ENCODE data around the gene LRP1.

LRP1 gene

GRCh38 chr12:57127726-57128518 lies at the start of gene LRP1:
LRP1 (plus strand) TSS chr12:57128483; CDS start chr12:57128965, 482 bp downstream.
- DNase-seq (ENCODE audit: extremely low read depth in 1 of 2, low read depth in 1 of 2) = peak in 1 of 2 donors; percentile 39

- DNase-seq (ENCODE audit: extremely low read depth in 1 of 2, low read depth in 1 of 2) = peak; percentile 89 to 96
Observed at GRCh38 chr12:57078519-57079404, 49.5 kb upstream of the LRP1 start, which contains the start of gene NEMP1. NEMP1 (minus strand) TSS chr12:57078791; CDS start chr12:57078745, 46 bp downstream.

GRCh38 chr12:57079821-57080220 lies 48.5 kb upstream of the LRP1 start:
- no peak for DNase-seq (ENCODE audit: extremely low read depth in 1 of 2, low read depth in 1 of 2)

- no peak for DNase-seq (ENCODE audit: extremely low read depth in 1 of 2, low read depth in 1 of 2)
Observed at GRCh38 chr12:57080855-57081254, 47.4 kb upstream of the LRP1 start.

GRCh38 chr12:57085999-57086492 lies 42.2 kb upstream of the LRP1 start:
- DNase-seq (ENCODE audit: extremely low read depth in 1 of 2, low read depth in 1 of 2) = peak in 1 of 2 donors; percentile 45

GRCh38 chr12:57086493-57087009 lies 41.7 kb upstream of the LRP1 start:
- DNase-seq (ENCODE audit: extremely low read depth in 1 of 2, low read depth in 1 of 2) = peak in 1 of 2 donors; percentile 52

GRCh38 chr12:57087010-57087690 lies 41.1 kb upstream of the LRP1 start:
- DNase-seq (ENCODE audit: extremely low read depth in 1 of 2, low read depth in 1 of 2) = peak; percentile 91 to 92

GRCh38 chr12:57087691-57088353 lies 40.5 kb upstream of the LRP1 start:
- peak; percentile 89 to 93 for DNase-seq (ENCODE audit: extremely low read depth in 1 of 2, low read depth in 1 of 2)

GRCh38 chr12:57088354-57089270 lies 39.7 kb upstream of the LRP1 start, which contains the start of gene NAB2:
NAB2 (plus strand) TSS chr12:57089114; CDS start chr12:57089272, 158 bp downstream.
- DNase-seq (ENCODE audit: extremely low read depth in 1 of 2, low read depth in 1 of 2) = peak; percentile 82 to 90

GRCh38 chr12:57089271-57090245 lies 38.7 kb upstream of the LRP1 start:
- DNase-seq (ENCODE audit: extremely low read depth in 1 of 2, low read depth in 1 of 2) = peak in 1 of 2 donors; percentile 34

- no peak for DNase-seq (ENCODE audit: extremely low read depth in 1 of 2, low read depth in 1 of 2)
Observed at GRCh38 chr12:57090490-57090889, 37.8 kb upstream of the LRP1 start.

GRCh38 chr12:57090924-57091637 lies 37.2 kb upstream of the LRP1 start:
- DNase-seq (ENCODE audit: extremely low read depth in 1 of 2, low read depth in 1 of 2) = no peak

- DNase-seq (ENCODE audit: extremely low read depth in 1 of 2, low read depth in 1 of 2) = no peak
Observed at GRCh38 chr12:57091638-57092528, 36.4 kb upstream of the LRP1 start.

- DNase-seq (ENCODE audit: extremely low read depth in 1 of 2, low read depth in 1 of 2) = no peak
Observed at GRCh38 chr12:57092529-57092862, 35.8 kb upstream of the LRP1 start.

- no peak for DNase-seq (ENCODE audit: extremely low read depth in 1 of 2, low read depth in 1 of 2)
Observed at GRCh38 chr12:57092876-57093414, 35.3 kb upstream of the LRP1 start.
